Adrenal gland (tissue), 12 donors: Measurements from ENCODE around the gene PTPRD. TPM values are rescaled to one million over a fixed set of nuclear protein-coding genes. Genes with fewer than 3 reads are reported as not detected.

Source experiments
- DNase-seq, 7 donors: peaks; one replicate each; pipeline ENCODE4 v3.0.0-alpha.2; 2019 to 2020
- H3K27ac ChIP-seq, 5 donors: fragments of 200-600 bp; sonication (generic) in 4 of 5; 1 replicate in 3 of 5; 2 replicates in 2 of 5; pipeline versions ENCODE4 v1.5.1 to v1.8.0; 2016 to 2020; ENCODE audit warnings: mild to moderate bottlenecking in 1 of 5
- H3K27me3 ChIP-seq: fragments of 200-600 bp; 2 replicates; pipeline ENCODE4 v1.8.0; 2021
- H3K36me3 ChIP-seq, 2 donors: fragments of 200-600 bp; replicated peaks in 1 of 2; 1 replicate in 1 of 2; 2 replicates in 1 of 2; pipeline versions ENCODE4 v1.5.1 to v1.8.0; 2018 to 2022
- H3K4me1 ChIP-seq, 2 donors: fragments of 200-600 bp; replicated peaks in 1 of 2; 1 replicate in 1 of 2; 2 replicates in 1 of 2; pipeline versions ENCODE4 v1.5.1 to v1.8.0; 2018 to 2021
- H3K4me3 ChIP-seq, 4 donors: fragments of 200-600 bp; sonication (generic) in 3 of 4; one replicate each; pipeline ENCODE4 v1.5.1; 2016 to 2018
- H3K9me3 ChIP-seq, 3 donors: fragments of 200-600 bp; sonication (generic) in 1 of 3; replicated peaks in 1 of 3; 1 replicate in 2 of 3; 2 replicates in 1 of 3; pipeline versions ENCODE4 v1.5.1 to v1.8.0; 2016 to 2021
- CTCF ChIP-seq, 6 experiments: fragments of 450-650 bp in 4 of 6; fragments of 200-600 bp in 2 of 6; sonication (generic) in 1 of 6; IDR thresholded peaks; 1 replicate in 5 of 6; 2 replicates in 1 of 6; pipeline versions ENCODE4 v1.5.1 to v1.8.0; 2016 to 2021; ENCODE audit warnings: antibody characterized with exemption in 6 of 6, mild to moderate bottlenecking in 2 of 6, moderate library complexity in 1 of 6
- POLR2A ChIP-seq, 2 donors: fragments of 450-650 bp; IDR thresholded peaks; one replicate each; pipeline ENCODE4 v1.6.1; 2017; ENCODE audit warnings: antibody characterized with exemption in 2 of 2, mild to moderate bottlenecking in 2 of 2, moderate library complexity in 1 of 2
- WGBS, 4 donors: extraction: QIAGEN DNeasy Blood & Tissue Kit in 2 of 4; methylation state at CpG; one replicate each; pipeline versions ENCODE4 v1.1.5 to v1.1.7; 2013 to 2017; 5-methylcytosine and 5-hydroxymethylcytosine counted together
- intact Hi-C, 2 donors: fragments of 100-400 bp; cut with DNase I; formaldehyde crosslinking; loops; one replicate each; pipeline versions ENCODE4 v1.14.1 to v1.15.0; 2022 to 2023
- polyA plus RNA-seq, 3 donors: library from polyadenylated mRNA; stranded (reverse); fragments of 200-250 nt in 2 of 3; fragments of 350-450 nt in 1 of 3; fragmentation: Illumina TruSeq in 1 of 3; extraction: RNeasy Lipid Tissue Mini Kit (QIAGEN cat#74804) in 1 of 3; gene quantifications; one replicate each; pipeline ENCODE4 v1.2.3, GENCODE V29; 2013 to 2014
- total RNA-seq, 9 donors: library from RNA; depleted of rRNA in 4 of 9; stranded (reverse); fragments of >200 nt in 4 of 9; fragments of 120-200 nt in 1 of 9; fragmentation: NEBNext Ultra II Directional in 1 of 9; extraction: Animal tissue kit (Norgen Biotek cat#: 25700) in 1 of 9; gene quantifications; one replicate each; pipeline versions ENCODE4 v1.1.0 to v1.2.4, GENCODE V29; 2013 to 2023
- donor health status: healthy with polysubstance abuse.
- donor health status: Bipolar disorder and iron deficiency.
- donor health status: DM: yes; HTN: yes; CAD: no.
- donor health status: DM: no; HTN: no; CAD: no.
- donor health status: DM: no; HTN: no; CAD: no.
- donor health status: DM: yes; HTN: yes; CAD: no.

PTPRD gene
- total and polyA plus RNA-seq, 12 donors, result 0.61 to 71.2 (median 4.5) TPM

DNA sequence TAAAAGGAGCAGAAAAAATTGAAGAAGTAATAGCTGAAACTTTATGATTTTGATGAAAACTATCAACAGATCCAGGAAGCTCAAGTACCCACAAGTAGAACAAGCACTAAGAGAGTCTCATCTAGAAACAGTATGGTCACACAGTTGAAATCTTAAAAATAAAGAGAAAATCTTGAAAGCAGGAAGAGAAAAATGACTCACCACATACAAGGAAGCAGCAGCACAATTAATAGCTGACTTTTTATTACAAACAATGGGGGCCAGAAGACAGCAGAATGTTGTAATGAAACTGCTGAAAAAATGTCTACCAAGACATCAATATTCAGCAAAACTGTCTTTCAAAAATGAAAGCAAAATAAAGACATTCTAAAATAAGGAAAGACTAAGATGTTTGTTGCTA lies 1704.9 kb downstream of the PTPRD start:
- no peak for TF ChIP-seq POLR2A (IDR thresholded peaks at IDR 0.05)
- TF ChIP-seq CTCF (IDR thresholded peaks at IDR 0.05), result no peak
- no peak for DNase-seq
- Histone ChIP-seq H3K4me1 (no peaks in the 10 kb centered on the region), H3K36me3 (no peaks in the 10 kb centered on the region), H3K9me3 (no peaks in the 10 kb centered on the region), H3K4me3 (no peak overlapping the region), H3K27me3 (no peaks in the 10 kb centered on the region), H3K27ac (no peak overlapping the region)
- intact Hi-C loops, result no loop called here

DNA sequence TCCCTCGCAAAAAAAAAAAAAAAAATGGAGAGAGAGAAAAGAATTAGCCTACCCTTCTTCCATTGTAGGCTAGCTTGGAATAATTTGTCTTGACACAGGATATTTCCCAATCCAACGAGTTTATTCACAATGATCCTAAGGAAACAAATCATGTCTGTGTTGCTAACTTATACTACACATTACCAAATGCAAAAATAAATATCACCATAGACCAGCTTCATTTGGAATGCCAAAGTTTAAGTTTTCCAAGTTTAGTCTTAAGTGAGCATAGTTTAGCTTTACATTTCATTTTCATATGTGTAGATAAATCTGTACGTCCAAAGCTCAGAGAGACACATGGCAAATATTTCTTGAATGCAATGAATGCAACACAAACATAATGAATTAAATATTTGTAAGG lies 1707.1 kb downstream of the PTPRD start:
- Histone ChIP-seq H3K4me3 (no peak overlapping the region), H3K36me3 (no peaks in the 10 kb centered on the region), H3K9me3 (no peaks in the 10 kb centered on the region), H3K4me1 (no peaks in the 10 kb centered on the region), H3K27me3 (no peaks in the 10 kb centered on the region), H3K27ac (no peak overlapping the region)
- WGBS, 4 donors, result 58 to 68% (median 63%) methylated on average over 3 of the region's 3 CpGs
- TF ChIP-seq CTCF (IDR thresholded peaks at IDR 0.05), result no peak
- no peak for TF ChIP-seq POLR2A (IDR thresholded peaks at IDR 0.05)
- intact Hi-C loops, result no loop called here
- no peak for DNase-seq

- Histone ChIP-seq H3K27me3 (no peaks in the 10 kb centered on the region), H3K4me1 (no peaks in the 10 kb centered on the region), H3K9me3 (no peaks in the 10 kb centered on the region), H3K36me3 (no peaks in the 10 kb centered on the region), H3K27ac (no peak overlapping the region), H3K4me3 (no peak overlapping the region)
- intact Hi-C loops, result no loop called here
- TF ChIP-seq POLR2A (IDR thresholded peaks at IDR 0.05) (no peak), CTCF (IDR thresholded peaks at IDR 0.05) (no peak)
- no peak for DNase-seq
- WGBS, 4 donors, result 73 to 90% (median 76%) methylated on average over 8 of the region's 8 CpGs
Measured at GRCh38 chr9:8904771-8905515, 1707.9 kb downstream of the PTPRD start.

GRCh38 chr9:8903077-8903476 lies 1709.7 kb downstream of the PTPRD start:
- Histone ChIP-seq H3K4me1 (no peaks in the 10 kb centered on the region), H3K27ac (no peak overlapping the region), H3K9me3 (no peaks in the 10 kb centered on the region), H3K4me3 (no peak overlapping the region), H3K27me3 (no peaks in the 10 kb centered on the region), H3K36me3 (no peaks in the 10 kb centered on the region)
- WGBS, 4 donors, result 63 to 77% (median 71%) methylated on average over 5 of the region's 5 CpGs
- TF ChIP-seq CTCF (IDR thresholded peaks at IDR 0.05), result no peak
- TF ChIP-seq POLR2A (IDR thresholded peaks at IDR 0.05), result no peak
- intact Hi-C loops, result no loop called here
- no peak for DNase-seq
